GM13977 (cell line): ENCODE data around the gene SMCHD1.

Experiments used
- DNase-seq: peaks from one replicate; pipeline ENCODE4 v3.0.0; 2012; ENCODE audit warnings: low spot score
- CTCF ChIP-seq: IDR thresholded peaks from 2 replicates; pipeline ENCODE4 v1.5.1; 2012; ENCODE audit warnings: mild to moderate bottlenecking, control low read depth; ENCODE audit not compliant: insufficient read depth; ENCODE audit errors: extremely low read depth, missing control alignments
- in situ Hi-C: fragments of 300-500 bp; cut with MboI; formaldehyde crosslinking; loops from one replicate; pipeline ENCODE4 v1.12.0; 2022; ENCODE audit warnings: low sequenced_read_pairs, low pct_unique_long_range_greater_than_20kb, mixed read lengths, inconsistent platforms; ENCODE audit not compliant: unreplicated experiment

The SMCHD1 gene

DNA sequence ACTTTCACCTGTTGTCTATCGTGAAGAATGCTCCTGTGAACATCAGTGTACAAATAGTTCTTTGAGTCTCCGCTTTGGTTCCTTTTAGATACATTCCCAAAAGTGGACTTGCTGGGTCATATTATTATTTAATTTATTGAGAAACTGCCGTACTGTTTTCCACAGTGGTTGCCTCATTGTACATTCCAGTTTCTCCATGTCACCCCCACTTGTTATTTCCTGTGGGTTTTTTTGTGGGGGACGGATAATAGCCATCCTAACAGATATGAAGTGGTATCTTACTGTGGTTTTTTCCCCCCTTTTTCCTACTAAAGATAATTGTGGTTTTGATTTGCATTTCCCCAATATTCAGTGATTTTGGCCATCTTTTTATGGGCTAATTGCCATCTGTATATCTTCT, 53.8 kb downstream of the SMCHD1 start:
- no peak for DNase-seq
- TF ChIP-seq CTCF = no peak
- in situ Hi-C loops = no loop called here

DNA sequence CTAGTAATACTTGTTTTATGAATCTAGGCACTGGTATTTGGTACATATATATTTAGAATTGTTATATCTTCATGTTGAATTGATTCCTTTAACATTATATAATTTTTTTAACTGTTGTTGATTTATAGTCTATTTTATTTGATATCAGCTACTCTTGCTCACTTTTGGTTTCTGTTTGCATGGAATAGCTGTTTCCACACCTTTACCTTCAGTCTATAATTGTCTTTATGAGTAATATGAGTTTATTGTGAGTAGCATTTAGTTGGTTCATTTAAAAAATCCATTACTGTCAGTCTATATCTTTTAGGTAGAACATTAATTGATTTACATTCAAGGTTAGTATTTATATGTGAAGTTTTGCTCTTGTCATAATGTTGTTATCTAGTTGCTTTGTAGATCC, 58.6 kb downstream of the SMCHD1 start:
- in situ Hi-C loops = no loop called here
- no peak for TF ChIP-seq CTCF
- no peak for DNase-seq

DNA sequence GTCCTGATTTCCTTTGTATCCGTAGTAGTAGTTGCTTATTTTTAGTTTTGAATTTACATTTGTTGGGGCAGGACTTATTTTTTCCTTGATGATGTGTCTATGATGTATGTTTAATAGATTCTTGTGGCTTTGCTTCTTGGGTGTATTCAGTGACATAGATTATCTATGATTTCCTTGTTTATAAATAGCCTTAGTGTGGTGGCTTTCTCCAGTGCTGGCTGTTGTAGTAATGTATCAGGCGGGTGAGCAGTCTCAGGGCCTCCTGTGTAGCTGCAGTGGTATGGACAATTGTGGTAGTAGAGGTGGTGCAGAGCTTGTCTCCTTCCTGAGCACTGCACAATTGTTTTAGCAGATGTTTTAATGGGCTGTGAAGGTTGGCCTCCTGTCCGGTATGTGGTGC, 60.5 kb downstream of the SMCHD1 start:
- in situ Hi-C loops = no loop called here
- no peak for TF ChIP-seq CTCF
- no peak for DNase-seq

DNA sequence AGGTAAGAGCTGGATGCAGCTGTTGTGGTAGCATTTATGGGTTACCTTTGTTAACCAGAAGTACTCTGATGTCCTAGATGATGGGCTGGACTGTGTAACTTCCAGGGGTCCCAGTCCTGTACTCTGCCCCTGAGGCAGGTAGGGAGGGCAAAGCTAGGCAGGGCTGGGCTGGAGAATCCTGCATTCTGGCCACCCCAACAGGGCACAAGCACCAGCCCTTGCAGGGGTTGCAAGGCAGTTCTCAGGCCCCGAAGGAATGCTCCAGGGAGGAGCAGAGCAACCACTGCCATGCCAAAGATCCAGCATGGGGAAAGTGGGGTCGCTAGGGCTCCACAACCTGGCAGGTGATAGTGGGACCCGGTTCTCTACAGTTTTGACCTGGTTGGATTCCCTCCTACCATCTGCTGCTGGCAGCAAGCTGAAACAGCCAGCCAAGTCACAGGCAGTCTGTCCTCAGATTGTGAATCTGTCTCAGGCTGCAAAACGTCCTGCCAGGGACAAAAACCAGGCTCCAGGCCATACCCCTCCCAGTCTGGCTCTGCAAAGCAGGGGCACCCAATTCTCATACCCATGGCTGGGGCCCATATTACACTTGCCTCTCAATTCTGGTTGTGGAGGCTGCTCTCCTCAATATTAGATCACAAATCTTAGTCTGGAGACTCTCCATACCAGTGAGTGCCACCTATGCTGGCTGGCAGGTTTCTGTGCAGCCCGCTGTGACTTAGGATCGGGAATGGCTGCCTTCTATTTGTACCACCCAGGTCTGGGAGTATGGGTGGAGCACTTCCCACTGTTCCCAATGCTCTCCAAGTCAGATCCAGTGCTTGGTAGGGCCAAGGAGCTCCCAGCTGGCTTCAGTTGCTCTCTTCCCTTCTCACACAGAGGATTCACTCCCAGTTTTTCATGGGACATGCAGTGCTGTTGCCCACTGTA, 61.1 kb downstream of the SMCHD1 start:
- in situ Hi-C loops = no loop called here
- DNase-seq = no peak
- no peak for TF ChIP-seq CTCF

- in situ Hi-C loops = no loop called here
Observed at GRCh38 chr18:2717407-2717806, 61.9 kb downstream of the SMCHD1 start.

GRCh38 chr18:2719040-2719439, 63.5 kb downstream of the SMCHD1 start:
- TF ChIP-seq CTCF = no peak
- no peak for DNase-seq
- in situ Hi-C loops = no loop called here

More at GRCh38 chr18:2717407-2717806, 61.9 kb downstream of the SMCHD1 start:
- no peak for TF ChIP-seq CTCF
- DNase-seq = no peak

DNA sequence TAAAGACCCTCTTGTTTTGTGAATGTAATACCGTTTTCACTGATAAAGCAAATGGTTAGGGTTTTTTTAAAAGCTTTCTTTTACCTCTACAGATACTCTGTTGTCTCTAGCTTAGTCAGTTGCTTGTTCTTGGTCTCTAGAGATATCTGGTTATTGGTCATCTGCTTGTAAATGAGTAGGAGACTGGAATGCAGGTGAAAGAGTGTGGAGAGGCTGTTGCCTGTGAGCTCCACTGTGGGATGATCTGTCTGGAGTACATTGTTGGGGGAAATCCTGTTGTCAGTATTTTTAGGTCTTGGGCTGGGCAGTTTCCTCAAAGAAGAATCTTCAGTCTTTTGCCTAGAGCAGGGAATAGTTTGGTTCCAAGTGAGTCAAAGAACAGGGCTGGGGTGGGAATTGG, 67.7 kb downstream of the SMCHD1 start:
- DNase-seq = no peak
- TF ChIP-seq CTCF = no peak
- in situ Hi-C loops = no loop called here
